NCI-H748 treated with DMSO at 0.1 percent for 48 hours (cell line): Measurements from ENCODE around the gene BCR.

Source experiments
- DNase-seq: peaks from one replicate; lab custom pipeline; 2025; lab: John Stamatoyannopoulos, UW

The BCR gene

GRCh38 chr22:23262518-23263332, 82.4 kb downstream of the BCR start:
- no peak for DNase-seq

- DNase-seq: no peak
These were observed 83.6 kb downstream of the BCR start for GRCh38 chr22:23263651-23264555.

GRCh38 chr22:23264610-23265367, 84.5 kb downstream of the BCR start:
- DNase-seq: no peak

GRCh38 chr22:23265368-23265700, 85.0 kb downstream of the BCR start:
- no peak for DNase-seq

- no peak for DNase-seq
These were observed 86.5 kb downstream of the BCR start for GRCh38 chr22:23266780-23267179.

GRCh38 chr22:23267226-23268043, 87.1 kb downstream of the BCR start:
- no peak for DNase-seq

- DNase-seq: no peak
These were observed 87.9 kb downstream of the BCR start for GRCh38 chr22:23268139-23268712.

- no peak for DNase-seq
These were observed 88.6 kb downstream of the BCR start for GRCh38 chr22:23268877-23269276.

- no peak for DNase-seq
These were observed 89.3 kb downstream of the BCR start for GRCh38 chr22:23269441-23270211.

- DNase-seq: no peak
These were observed 90.0 kb downstream of the BCR start for GRCh38 chr22:23270212-23270733.

GRCh38 chr22:23270798-23271596, 90.7 kb downstream of the BCR start:
- DNase-seq: no peak

- no peak for DNase-seq
These were observed 91.2 kb downstream of the BCR start for GRCh38 chr22:23271597-23271908.

- no peak for DNase-seq
These were observed 92.1 kb downstream of the BCR start for GRCh38 chr22:23272371-23272770.

GRCh38 chr22:23272834-23273233, 92.5 kb downstream of the BCR start:
- DNase-seq: no peak

- DNase-seq: no peak
These were observed 93.3 kb downstream of the BCR start for GRCh38 chr22:23273445-23274145.

GRCh38 chr22:23274146-23274526, 93.8 kb downstream of the BCR start:
- DNase-seq: no peak

GRCh38 chr22:23274891-23275694, 94.8 kb downstream of the BCR start:
- DNase-seq: no peak

- DNase-seq: no peak
These were observed 95.4 kb downstream of the BCR start for GRCh38 chr22:23275751-23276150.
